Epidermal melanocyte (primary cell): Measurements from ENCODE around the gene PF4V1.

ENCODE experiments used
- DNase-seq: peaks from one replicate; pipeline ENCODE4 v3.0.0; 2011; ENCODE audit warnings: low spot score; ENCODE audit not compliant: insufficient read length

Gene PF4V1

DNA sequence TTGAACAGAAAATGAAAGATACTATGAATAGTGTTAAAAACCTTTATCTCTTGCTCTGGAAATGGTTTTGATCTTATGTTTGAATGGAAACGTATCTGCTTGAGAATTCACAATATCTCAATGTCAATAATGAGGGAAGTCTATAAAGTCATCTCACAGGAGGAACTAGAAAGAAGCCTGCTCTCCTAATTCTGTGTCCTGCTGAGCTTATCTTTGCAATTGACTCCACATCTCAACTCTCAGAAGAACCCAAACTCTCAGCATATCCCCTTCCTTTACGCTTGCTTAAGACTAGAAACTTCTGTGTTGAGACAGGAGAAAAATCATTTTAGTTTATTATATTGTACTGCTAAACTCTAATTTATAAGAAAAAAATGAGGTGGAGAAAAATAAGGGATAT, 8.3 kb upstream of the PF4V1 start:
- DNase-seq = no peak

DNA sequence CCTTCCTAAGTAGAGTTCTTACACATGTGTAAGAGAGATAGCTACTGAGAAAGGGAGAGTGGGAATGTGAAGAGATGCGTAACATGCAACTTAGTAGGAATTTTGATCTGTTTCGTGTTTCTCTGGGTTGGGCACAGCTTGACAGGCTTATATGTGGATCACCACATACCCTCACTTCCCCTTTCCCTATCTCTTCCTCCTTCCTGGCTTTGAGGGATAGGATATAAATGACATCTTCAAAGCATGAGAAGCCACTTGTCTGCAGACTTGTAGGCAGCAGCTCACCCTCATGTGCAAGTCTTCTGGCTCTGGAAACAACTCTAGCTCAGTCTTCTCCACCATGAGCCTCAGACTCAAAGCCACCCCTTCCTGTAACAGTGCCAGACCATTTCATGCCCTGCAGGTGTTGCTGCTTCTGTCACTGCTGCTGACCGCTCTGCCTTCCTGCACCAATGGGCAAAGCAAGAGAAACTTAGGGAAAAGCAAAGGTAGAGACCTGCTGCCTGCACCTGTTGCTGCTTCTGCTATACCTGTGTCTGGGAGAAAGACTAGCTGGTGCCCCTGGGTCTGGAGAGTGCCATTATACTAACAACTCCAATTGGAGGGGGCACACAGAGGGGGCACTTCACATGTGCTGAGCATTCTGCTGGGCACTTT, 5.4 kb upstream of the PF4V1 start:
- no peak for DNase-seq

DNA sequence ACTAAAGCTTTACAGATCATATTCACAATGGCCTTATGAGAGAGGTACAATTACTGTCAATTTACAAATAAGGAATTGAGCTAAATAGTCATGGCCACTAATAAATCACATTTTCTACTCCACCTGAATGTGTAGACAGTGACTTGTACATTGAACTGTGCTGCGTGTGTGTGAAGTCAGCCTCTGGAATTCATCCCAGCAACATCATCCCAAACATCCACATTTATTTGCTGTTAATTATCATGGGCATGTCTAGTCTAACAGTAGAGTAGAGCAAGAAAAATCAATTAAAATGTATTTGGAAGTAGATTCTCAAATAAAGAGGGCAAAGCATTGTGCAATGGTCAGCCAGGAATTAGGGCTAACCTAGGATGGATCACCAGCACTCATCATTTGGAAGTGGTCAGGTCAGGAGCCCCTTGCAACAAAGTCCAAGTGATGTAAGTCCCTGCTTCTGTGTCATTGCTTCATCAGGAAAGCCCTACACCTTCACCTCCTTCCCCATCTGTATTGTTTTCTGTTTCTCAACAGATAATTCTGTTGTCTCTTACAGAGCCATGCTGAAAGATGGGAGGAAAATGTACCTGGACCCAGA, 4.8 kb upstream of the PF4V1 start:
- DNase-seq = no peak

DNA sequence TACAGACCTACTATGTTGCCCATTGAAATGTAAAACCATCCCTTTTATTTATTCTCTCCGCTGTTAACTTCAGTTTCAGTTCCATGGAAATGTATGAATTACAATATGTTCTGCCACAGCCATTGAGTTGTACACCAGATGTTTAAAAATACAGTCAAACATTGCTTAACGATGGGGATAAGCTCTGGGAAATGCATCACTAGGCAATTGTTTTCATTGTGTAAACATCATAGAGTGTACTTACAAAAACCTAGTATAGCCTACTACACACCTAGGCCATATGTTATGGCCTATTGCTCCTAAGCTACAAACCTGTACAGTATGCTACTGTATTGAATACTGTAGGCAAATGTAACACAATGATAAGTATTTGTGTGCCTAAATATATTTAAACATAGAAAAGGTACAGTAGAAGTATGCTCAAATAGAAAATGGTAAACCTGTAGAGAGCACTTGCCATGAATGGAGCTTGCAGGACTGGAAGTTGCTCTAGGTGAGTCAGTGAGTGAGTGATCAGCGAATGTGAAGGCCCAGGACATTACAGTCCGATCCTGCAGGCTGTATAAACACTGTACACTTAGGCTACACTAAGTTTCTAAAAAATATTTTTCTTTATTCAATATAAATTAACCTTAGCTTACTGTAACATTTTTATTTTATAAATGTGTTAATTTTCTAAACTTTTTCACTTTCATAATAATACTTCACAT, 2.7 kb upstream of the PF4V1 start:
- DNase-seq = no peak

DNA sequence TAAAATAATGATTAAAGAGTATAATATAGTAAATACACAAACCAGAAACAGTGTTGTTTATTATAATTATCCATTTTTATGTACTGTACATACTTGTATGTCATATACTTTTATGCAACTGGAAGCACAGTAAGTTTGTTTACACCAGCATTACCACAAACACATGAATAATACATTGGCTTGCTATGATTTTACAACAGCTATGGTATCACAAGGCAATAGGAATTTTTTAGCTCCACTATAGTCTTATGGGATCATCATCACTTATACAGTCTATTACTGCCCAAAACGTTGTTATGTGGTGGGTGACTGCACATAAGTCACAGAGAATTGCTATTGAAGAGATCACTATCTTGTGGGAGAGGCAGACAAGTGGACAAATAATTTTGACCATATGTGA, 1.8 kb upstream of the PF4V1 start:
- DNase-seq = no peak

DNA sequence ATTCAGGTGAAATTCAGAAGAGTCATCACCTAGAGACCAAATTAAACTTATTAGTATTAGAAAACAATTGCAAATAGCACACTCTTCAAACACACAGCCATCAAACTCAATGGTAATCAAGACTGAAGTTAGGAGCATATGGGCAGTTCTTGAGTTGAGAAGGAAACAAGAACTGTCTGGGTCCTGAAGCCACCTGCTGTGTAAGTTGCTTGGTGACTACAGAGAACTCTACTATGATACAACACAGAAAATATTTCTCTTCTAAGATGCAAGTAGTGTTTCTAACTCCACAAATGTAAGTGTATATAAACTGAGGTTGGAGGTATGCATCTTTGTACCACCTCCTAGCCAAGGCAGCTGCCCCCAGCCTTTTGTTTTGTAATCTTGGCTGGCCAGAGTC, 325 bp upstream of the PF4V1 start:
- DNase-seq = no peak

DNA sequence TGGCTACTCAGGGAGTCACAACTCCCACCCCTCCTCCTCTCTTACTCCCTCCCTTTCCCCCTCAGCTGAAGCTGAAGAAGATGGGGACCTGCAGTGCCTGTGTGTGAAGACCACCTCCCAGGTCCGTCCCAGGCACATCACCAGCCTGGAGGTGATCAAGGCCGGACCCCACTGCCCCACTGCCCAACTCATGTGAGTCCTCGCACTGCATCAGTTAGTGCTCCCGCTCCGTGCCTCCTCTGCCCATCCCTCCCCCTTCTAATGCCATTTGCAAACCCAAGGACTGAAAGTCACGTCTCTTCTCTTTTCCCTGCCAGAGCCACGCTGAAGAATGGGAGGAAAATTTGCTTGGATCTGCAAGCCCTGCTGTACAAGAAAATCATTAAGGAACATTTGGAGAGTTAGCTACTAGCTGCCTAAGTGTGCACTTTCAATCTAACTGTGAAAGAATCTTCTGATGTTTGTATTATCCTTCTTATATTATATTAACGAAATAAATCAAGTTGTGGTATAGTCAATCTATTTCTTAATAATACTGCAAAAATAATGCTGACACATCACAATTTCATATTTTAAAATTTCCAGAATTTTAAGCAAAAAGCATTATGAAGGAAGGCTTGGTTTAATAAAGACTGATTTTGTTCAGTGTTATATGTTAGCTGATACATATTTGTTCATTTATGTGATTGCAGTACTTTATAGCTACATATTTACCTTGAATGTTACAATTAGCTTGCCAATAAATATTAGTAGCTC, 800 bp downstream of the PF4V1 start:
- DNase-seq = no peak

DNA sequence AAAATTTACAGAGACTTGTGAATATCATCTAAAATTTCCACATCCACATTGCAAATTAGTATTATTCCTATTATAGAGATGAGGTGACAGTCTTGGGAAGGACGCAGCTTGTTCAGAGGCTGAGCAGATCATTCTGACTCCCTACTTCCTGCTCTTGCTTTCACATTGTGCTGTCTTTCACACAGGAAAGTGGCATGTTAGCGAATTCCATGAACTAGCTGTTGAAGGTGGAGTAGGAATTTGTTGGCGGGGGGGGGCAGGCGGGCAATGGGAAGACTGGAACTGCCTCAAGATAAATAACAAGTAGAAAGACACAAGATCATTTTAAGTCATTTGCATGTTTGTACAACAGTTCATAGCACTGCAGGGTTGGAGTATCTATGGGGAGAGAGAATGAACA, 2.3 kb downstream of the PF4V1 start:
- no peak for DNase-seq

DNA sequence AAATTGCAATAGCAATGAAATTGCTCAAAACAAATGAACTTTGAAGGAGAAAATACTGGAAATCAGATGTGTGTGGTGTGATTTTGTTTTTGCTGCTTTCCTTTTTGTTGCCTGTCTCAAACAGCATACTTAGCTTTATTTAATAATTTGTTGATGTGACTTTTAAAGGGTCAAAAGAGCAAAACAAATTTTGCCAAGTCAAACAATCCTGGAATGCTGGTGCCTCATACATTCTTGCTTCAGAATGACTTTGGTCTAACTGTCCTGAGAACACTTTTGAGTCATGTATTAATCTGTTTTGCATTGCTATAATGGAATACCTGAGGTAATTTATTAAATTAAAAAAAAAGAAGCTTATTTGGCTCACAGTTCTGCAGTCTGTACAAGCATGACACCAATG, 3.4 kb downstream of the PF4V1 start:
- DNase-seq = no peak

DNA sequence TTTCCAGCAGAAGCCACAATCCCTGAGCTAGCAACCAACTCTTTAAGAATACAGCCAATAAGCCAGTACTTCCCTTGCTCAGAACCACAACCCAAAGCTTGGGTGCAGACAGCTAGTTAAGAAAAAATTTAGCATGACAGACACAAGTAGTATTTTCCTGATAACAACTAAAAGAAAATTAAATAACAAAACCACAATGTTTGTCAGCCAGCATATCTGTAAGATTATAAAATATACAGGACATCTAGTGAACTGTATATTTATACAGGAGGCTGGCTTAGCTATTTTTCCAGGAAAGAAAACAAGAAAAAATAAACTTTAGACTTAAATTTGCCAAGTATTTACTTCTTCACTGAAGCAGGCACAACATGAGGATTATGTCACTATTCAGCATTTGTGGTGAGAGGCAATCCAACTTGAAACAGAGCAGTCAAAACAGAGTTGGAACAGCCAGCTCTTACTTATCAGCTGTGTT, 6.6 kb downstream of the PF4V1 start:
- DNase-seq = no peak

DNA sequence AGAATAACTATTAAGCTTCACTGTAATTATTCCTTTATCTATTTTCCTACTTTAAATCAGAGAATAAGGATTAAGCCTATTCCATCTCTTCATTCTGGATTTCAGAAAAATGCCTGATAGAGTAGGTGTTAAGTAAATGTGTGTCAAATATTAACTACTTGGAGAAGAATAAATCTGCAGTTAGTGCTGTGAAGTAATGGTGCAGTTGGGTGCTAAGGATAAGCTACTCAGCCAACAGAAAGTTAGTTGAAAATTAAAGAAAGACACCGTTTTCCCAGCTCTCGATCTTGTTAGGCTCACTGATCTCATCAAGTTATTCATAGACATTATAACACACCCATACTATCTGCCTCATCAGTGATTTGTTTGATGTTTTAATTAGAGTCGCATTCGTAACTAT, 7.1 kb downstream of the PF4V1 start:
- no peak for DNase-seq

DNA sequence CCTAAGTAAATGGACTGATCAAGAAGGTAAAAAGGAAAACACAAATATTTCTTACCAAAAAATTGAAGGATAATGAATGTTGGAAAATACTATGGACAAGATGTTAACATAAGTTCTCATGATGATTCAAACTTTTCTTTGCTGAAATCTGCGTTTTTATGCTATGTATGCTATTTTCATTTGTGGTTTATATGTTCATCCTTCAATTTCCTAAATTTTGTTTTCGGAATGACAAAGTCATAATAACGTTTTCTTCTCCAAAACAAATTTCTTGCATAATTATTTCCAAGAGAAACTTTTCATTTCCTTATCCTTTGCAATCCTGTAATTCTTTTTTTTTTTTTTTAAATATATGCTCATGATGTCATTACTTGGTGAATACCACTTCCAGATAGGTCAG, 7.8 kb downstream of the PF4V1 start:
- DNase-seq = no peak

DNA sequence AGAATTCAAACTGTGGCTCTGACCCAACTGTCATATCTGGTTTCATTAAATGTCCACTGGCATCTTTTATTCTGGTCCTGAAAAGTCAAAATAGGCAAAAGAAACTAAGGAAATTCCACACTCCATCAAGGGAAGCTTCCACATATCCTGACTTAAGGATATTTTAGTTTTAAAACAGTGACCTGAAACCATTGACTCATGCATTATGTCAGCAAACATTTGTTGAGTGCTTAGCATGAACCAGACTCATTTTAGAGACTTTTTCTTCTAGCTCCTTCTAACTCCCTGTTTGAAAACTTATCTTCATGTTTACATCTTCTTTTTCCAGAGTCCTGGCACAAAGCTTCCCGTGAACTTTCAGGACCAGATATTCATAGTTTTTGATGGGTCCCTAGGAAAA, 9.2 kb downstream of the PF4V1 start:
- no peak for DNase-seq

DNA sequence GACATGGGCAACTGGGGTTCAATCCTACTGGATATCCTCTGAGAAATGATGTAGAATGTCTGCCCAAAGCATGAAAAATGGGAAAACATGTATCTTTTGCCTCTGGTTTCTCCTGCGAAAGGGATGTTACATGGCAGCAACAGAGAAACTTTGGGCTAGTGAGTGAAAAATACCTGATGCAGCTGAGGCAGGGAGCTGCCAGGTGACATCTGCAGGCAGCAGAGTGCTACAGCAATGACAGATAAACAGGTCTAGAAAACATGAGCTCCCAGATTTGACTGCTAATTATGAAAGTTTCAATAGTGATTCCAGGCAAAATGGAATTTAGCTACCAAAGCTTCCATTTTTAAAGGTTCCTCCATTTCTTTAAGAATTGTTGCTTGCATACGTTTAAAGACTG, 11.3 kb downstream of the PF4V1 start:
- no peak for DNase-seq

DNA sequence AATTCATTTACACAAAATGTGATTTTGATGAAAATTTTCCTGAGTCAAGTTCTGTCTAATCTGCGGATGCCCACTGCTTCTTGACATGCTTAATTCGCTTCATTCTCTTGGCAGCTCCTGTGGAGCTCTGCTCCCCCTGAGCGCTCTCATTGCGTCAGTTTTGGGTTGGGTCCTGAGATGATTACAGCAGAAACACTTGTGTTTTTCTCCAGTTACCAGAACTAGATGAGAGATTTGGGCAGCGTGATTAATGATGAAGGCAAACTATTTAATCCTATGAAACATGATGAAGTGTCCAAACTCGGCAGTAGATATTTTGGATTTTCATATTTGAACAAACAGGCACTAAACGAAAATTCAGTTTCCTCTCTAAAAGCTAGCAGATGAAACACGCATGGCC, 11.9 kb downstream of the PF4V1 start:
- no peak for DNase-seq

DNA sequence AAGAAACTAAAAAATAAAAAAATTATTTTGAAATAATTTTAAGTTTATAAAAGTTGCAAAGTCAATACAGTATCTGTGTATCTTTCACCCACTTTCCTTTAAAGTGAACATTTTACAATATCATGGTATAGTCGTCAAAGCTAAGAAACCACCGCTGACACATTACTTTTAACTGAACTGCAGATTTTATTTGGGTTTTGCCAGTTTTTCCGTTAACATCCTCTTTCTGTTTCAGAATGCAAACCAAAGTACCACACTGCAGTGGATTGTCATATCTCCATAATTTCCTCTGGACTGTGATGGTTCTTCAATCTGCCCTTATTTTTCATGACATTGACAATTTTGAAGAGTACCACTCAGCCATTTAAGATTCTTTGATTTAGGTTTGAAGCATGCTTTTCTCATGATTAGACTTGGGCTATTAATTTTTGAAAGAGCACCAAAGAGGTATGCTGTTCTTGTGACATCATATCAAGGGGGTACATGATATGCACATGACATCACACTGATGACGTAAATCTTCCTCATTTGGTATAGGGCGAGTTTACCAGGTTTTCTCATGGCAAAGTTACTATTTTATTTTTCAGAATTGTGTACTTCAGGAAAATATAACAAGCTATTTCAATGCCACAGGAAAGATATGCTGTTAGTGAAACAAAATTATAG, 12.5 kb downstream of the PF4V1 start:
- no peak for DNase-seq

DNA sequence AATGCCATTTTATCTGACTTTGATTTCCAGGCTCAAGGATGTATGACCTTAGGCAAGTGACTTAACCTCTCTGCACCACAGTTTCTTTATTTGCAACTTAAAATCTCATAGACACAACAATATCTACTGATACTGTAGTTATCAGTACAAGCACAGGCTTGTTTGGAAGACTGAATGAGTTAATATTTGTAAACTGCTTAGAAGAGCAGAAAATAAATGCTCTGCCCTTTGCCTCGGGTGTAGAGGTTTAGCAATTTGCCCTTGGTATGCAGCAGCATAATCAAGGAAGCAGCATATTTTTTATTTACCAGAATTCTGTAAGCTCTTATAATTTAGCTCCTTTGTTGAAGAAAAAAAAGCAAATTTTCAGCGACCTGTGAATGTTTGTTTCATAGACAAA, 13.2 kb downstream of the PF4V1 start:
- no peak for DNase-seq

DNA sequence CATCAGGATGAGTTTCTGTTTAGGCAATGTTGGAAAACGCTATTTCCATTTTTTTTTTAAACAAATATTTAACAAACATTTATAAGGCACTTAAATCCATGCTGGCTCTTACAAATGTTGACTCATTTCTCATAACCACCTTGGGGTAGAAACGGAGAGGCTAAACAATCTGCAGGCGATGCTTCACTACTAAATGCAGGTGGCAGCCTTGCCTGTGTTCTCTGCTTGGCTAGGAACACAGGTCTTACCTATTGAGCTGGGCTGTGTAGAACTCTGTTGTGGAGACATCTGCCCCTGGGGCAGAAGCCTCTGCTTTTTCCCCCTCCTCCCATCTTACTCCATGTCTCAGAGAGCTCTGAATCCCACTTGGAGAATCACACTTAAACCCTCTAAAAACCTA, 14.7 kb downstream of the PF4V1 start:
- no peak for DNase-seq

DNA sequence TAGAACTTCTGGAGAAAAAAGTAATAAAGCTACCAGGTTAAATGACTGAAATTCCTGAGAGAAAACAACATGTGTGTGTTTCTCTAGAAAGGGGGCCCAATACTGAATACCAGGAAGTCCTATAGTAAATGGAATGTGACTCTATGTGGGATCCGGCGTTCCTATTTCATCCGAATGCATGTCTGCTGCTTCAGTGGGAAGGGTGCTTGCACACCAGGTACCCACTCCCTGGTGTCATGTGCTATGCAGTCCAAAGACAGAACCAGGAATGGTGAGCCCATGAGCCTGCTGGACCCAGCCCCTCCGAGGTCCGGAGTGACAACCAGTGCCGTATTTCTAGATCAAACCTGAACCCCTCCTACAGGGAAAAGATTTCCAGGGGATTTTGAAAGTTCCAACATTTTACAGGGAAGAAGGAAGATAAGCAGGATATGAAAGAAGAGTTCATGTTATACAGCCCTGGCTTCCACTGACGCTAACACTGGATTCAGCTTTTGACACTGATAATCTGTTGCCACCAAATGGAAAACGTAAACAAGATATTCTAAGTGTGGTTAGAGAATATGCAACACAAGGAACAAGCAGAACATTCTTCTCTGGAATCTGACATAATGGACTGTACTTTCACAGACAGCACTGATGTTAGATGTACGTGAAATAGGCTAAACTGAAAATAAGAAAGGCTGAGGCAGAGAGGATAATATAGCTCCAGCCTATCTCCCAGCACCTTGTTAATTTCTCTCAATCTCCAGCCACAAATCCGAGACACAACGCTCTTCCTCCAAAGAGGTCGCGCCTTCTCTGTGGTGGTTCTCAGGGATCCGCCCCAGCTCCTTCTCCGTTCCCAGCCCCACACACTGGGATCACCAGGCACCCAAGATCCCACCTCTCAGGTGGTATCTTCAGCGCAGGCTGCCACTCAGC, 15.4 kb downstream of the PF4V1 start:
- DNase-seq = no peak
